ENCODE results near the gene PCSK6. TPM values are rescaled to one million over a fixed set of nuclear protein-coding genes. Genes with fewer than 3 reads are reported as not detected.
"Not testable (repeated sequence)": the region's sequence is repeated elsewhere in the genome, so short reads cannot be mapped to it uniquely, and the experiment has no call there.

PCSK6 gene
- polyA plus RNA-seq, 12 donors: 7.7 to 28.6 (median 10.9) TPM; not detected in 1

DNA sequence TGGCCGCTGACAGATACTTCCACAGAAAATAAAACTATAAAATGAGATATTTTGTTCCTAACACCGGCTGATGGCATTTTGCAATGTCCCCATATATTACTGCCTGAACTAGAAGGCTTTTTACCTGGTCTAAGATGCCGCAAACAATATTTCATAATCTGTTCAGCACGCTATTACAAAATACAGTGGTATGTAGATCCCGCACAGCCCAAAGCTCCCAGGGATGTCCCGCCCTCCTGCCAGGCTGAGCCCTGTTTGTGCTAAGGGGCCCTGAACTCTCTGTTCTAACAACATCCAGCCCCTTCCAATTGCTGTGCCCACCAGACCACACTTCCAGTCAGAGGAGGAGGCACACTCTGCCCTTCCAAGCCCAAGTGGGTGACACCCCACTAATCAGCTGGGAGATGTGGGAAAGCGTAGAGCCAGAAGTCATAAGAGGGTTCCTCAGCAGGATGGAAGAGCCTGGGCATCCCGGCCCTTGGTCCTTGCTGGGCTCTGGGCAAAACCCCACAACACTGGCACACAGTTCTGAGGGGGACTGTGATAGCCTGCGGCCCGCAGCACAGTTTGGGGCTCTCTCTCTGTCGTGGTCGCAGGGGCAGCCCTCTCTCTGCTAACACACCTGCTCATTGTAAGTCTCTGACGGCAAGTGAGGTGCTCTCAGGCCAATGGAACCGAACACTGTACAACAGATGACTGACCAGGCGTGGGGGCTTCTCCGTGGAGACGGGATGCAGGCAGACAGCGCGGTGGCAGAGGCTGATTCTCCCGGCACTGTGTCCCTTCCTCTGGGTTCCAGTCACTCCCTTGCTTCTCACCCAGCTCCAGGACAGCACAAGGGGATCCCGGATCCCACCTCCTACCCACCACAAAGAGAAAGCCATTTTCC, 55.2 kb downstream of the PCSK6 start:
- DNase-seq: no peak

DNA sequence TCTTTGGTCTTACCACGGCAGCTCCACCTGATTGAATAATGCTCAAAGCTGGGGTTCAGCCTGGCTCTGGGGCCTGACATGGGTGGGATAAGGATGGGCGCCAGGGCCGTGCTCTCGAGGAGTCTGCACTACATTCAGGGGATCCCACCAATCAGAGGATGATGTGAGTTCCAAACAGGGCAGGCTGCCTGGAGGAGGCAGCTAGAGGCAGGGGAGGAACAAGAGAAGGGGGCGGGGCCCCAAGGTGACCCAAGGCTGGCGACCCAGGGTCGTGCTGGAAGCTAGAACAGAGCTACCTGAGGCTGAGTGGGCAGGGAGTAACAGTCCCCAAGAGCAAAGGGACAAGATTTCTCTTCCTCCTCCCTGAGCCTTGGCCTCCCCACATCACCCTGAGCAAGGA, 56.1 kb downstream of the PCSK6 start:
- no peak for DNase-seq

DNA sequence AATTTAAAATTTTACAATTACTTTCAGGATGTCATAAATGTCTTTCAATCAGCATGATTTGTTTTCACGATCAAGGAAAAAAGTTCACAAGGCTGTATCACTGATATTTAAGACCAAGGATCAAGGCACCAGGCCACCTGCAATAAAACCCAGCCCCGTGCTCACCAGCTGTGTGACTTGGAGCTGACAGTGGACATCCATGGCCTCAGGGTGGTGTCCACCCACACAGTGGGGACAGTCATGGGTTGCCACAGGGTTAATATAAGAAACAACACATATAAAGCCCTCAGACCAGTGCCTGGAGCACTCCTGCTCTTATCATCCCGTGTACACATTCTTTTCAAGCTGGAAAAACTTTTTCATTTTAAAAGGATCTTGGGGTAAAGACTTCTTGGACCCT, 56.5 kb downstream of the PCSK6 start:
- no peak for DNase-seq

DNA sequence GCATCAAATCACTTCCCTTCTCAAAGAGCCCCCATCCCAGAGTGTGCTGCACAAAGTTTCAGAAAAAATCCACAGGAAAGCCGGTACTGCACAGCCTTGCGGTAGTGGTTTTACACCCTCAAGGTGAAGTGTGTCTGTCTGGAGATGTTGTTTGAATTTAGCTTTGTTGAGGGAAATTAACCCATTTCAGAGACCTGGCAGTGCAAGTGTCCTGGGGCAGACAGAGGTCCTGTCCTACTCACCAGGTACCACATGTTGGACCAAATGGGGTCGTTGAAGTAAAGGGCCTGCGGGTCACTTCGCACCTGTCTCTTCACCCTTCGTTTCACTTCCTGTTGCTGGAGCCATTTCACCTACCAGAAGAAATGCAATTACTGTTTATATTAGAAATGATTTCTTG, 57.8 kb downstream of the PCSK6 start:
- DNase-seq: no peak

DNA sequence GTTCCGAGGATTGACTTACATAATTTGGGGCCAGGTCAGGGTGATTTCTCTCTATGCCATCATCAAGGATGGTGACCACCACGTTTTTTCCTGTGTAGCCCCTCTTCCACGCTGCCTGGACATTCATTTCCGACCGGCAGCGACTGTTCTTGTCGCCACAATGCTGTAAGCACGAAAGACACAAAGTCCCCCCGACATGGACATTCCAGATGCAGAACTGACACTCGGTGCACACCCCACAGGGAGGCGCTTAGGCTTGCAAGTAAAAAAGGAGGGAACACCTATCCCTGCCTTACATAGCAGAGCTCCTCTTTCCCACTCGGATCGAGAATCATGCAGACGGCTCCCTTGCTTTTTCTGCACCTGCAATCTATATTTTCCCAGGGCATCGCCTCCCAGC, 58.2 kb downstream of the PCSK6 start:
- no peak for DNase-seq

DNA sequence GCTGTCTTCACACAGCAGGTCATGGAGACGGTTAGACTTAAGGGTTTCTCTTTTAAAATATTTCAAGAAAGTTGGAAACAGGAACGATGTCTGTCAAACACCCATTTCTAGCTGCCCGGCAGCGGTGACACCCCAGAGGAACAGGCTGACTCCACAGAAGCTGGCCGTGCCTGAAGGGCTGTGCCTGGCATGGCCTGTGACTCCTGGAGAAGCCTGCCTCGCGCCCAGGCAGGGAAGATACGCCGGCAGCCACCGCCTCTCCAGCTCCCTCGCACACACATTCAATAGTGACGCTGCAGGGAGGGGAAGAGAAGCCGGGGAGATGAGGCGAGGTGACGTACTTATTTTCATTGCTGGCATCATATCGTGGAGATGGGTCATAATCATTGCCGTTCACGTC, 59.9 kb downstream of the PCSK6 start:
- no peak for DNase-seq

DNA sequence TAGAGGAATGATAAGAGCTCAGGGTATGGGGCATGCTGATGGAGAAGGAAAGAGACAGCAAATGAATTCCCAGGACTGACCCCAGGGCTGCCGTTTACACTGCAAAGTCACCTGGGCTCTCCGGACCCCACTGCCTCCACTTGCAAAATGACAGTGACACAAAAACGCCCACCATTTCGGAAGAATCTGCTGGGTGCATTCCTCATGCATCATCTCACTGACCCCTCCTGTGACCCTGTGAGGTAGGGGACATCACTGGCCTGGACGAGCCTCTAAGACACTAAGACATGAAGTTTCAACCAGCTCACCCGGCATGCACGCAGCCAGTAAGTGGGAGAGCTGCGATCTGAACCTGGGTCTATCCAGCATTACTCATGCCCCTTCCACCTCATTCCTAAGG, 60.3 kb downstream of the PCSK6 start:
- DNase-seq: no peak

DNA sequence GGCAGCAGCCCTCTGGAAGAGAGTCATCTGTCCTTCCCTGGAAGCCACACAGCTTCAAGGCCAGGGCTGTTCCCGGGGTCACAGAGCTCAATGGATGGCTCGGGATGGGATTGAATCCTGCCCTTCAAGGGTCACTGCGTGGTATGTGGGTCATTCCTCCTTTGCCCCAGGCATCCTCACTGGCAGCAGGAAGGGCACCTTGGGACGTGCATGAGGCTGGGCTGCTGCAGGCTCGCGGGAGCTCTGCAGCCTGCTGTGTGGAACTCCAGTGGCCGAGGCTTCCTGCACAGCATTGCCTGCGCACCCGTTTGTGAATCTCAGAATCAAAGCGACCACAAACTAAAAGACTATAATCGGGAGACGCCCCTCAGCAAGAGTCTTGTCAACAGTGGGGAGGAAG, 60.7 kb downstream of the PCSK6 start:
- no peak for DNase-seq

DNA sequence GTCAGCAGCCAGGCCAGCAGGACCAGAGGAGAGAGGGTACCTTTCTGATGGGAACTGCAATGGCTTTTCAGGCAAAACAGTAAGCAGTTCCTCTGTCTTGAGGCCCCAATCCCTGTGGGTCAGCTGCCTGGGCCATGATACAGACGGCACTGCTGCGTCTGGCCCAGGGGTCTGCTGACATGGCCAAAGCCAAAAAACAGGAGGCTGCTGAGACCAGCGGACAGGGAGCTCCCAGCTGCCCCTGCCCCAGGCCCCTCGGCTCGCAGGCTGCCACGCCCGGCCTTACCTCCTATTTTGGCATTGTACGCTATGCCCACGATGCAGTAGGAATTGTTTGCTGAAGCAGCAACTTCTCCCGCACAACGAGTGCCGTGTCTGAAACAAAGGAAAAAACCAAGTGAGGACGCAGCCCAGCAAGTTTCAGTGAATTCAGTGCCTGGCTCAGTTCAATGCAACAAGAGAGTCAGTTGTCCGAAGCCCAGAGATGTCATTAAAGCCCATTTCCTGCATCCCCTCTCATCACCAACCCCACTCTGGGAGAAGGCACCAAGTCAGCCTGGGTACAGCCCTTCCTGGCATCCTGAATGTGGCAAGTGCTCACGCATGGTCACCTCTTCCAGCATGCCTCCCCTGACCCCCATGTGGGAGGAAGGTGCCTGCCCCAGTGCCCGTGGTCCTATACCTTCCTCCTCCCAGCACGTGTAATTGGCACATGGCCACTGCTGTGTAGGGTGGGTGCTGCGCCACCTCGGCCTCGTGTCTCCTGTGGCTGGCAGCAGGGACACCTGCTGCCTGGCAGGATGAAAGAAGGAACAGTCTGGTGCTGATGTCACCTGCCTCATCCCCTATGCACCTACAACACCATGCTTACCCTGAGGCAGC, 61.7 kb downstream of the PCSK6 start:
- DNase-seq: no peak

DNA sequence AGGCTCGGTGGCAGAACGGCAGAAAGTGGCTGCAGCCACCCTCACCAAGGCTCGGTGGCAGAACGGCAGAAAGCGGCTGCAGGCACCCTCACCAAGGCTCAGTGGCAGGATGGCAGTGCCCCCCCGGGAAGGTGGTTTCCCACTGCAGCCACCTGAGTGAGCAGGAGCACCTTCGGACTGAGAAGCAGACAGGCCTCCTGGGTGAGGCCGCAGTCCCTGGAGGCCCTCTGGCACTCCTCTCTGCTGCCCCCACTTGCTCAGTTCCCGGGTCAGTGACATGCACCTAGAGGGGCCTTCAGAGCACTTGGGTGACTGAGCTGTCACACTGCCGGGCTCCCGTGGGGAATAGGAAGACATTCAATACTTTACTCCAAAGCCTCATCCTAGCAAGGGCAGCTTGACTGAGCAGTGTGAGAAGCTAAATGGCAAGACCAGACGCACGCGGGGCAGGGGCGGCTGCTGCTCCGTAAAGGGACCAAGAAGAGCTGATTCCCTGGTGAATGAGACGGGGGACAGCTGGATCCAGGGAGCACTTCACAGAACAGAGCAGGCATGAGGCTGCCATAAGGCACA, 62.7 kb downstream of the PCSK6 start:
- no peak for DNase-seq

DNA sequence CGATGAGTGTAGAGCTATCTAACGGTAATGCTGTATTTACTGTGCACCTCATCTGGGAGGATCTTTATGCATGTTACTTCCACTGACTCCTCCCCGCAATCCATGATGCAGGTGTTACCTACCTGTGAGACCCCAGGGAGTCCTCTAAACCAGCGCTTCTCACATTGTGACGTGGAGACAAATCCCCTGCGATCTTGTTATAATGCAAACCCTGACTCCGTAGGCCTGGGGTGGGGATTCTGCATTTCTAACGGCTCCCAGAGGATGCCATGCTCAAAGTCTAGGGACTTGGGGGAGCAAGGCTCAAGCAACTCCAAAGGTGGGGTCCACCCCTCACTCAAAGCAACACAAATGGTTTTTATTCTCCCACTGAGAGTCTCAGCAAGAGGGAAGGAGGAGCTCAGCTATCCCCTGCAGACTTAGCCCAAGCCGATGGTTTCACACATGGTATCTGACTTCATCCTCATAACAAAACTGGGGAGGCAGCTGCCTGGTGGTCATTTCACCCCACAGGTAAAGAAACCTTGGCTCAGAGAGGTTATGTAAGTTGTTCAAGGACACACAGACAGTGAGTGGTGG, 63.6 kb downstream of the PCSK6 start:
- DNase-seq: no peak

DNA sequence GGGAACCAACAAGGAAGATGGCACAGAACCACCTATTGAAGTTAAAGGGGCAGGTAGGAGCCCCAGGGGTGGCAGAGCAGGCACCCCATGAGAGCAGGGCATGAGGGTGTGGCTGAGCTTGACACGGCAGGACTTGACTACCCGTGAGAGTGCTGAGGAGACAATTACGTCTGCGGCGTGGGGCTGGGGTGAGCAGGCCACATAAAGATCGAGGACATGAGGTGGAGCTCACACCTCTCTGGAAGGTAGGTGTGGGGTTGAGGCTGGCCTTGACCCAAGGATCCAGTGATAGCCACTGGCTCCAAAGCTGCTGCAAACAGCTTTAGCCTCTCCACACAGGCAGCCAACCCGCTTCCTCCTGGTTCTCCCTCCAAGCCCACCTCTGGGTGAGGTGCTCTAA, 64.5 kb downstream of the PCSK6 start:
- no peak for DNase-seq

DNA sequence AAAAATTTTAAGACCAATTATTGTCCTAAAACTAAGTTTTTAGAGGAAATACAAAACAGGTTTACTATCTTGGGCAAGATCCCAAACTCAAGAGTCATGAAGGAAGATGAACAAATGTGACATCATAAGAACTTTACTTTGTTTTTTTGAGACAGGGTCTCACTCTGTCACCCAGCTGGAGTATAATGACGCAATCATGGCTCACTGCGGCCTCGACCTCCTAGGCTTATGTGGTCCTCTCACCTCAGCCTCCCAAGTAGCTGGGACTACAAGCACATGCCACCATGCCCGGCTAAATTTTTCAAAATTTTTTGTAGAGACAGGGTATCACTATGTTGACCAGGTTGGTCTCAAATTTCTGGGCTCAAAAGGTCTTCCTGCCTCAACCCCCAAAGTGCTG, 69.3 kb downstream of the PCSK6 start:
- no peak for DNase-seq

DNA sequence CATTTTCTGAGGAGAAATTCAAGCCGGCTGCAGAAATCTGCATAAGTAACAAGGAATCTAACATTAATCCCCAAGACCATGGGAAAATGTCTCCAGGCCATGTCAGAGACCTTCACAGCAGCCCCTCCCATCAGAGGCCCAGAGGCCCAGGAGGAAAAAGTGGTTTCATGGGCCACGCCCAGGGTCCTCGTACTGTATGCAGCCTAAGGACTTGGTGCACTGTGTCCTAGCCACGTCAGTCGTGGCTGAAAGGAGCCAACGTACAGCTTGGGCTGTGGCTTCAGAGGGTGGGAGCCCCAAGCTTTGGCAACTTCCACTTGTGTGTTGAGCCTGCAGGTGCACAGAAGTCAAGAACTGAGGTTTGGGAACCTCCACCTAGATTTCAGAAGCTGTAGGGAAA, 73.0 kb downstream of the PCSK6 start:
- DNase-seq: not testable (repeated sequence)

DNA sequence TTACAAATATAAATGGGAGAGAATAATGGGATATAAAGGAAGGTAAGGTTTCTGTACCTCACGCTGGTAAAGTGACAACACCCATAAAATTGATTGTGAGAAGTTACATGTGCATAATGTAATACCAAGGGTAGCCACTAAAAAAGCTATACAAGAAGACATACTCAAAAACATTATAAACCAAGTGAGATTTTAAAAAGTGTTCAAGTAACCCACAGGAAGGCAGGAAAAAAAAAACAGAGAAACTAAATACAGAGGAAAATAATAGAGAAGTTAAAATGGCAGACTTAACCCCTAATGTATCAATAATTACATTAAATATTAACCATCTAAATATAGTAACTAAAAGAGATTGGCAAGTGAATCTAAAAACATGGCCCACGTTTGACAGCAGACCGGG, 76.3 kb downstream of the PCSK6 start:
- no peak for DNase-seq

DNA sequence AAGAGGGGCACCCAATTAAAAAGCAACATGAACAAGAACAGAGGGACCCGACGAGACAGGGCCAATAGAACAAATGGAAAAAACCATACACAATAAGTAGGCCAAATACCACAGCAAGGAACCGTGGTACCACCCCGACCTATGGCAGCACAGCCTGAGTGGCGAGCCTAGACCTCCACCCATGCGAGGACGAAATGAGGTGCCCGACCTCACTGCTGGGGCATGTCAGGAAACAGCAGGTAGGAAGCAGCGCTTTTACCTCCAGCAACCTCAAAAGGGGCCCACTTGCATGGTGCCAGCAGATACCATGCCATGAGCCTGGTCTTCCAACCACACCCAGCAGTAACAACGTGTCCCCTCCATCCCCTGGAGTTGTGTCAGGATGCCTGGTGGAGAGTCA, 77.9 kb downstream of the PCSK6 start:
- DNase-seq: no peak

DNA sequence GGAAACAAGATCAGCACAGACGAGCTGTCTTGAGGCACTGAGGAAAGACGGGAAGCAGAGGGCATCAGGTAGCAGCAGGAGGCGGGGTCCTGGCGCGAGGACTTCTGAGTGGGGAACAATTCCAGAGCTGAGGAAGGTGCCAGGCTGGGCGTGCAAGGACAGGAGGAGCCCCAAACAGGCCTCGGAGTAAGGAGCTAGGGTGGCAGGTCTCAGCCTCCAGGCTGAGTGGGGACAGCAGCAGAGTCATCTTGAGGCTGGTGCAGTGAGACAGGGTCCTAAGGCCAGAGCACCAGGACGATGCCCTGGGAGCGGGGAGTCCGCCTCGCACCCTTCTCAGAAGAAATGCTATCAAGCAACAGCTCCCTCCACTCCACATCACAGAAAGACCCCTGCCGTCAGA, 78.4 kb downstream of the PCSK6 start:
- DNase-seq: no peak

DNA sequence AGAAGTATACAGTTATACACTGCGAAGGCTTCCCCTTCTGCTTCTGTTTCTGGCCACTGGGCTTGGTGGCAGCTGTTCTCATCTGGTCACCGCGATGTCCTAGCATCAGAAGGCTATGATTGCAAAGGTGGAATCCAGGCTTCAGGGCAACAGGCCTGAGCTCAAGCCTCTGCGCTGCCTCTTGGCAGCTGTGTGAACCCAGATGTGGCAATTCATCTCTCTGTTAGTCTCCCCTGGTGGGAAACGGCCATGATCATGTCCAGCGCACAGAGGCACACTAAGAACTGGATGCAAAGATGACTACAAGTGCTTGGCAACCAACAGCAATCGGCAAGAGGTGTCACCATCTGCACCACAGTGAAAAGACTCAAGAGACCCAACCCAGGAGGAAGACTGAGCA, 78.9 kb downstream of the PCSK6 start:
- no peak for DNase-seq

DNA sequence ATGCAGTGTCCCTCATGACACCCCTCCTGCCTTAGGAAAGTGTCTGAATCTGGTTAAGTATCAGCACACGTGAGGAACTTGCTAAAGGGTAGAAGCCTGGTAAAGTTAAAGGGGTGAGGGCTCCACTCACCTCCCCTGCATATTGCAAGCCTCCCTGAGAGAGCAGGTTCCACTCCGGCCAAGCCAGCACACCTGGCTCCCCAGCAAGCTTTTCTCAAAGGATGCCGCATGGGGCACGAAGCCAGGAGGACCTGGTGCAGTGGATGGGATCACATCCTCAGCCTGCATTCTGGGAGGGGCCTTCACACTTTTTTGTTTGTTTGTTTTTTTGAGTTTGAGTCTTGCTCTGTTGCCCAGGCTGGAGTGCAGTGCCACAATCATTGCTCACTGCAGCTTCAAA, 79.9 kb downstream of the PCSK6 start:
- no peak for DNase-seq

DNA sequence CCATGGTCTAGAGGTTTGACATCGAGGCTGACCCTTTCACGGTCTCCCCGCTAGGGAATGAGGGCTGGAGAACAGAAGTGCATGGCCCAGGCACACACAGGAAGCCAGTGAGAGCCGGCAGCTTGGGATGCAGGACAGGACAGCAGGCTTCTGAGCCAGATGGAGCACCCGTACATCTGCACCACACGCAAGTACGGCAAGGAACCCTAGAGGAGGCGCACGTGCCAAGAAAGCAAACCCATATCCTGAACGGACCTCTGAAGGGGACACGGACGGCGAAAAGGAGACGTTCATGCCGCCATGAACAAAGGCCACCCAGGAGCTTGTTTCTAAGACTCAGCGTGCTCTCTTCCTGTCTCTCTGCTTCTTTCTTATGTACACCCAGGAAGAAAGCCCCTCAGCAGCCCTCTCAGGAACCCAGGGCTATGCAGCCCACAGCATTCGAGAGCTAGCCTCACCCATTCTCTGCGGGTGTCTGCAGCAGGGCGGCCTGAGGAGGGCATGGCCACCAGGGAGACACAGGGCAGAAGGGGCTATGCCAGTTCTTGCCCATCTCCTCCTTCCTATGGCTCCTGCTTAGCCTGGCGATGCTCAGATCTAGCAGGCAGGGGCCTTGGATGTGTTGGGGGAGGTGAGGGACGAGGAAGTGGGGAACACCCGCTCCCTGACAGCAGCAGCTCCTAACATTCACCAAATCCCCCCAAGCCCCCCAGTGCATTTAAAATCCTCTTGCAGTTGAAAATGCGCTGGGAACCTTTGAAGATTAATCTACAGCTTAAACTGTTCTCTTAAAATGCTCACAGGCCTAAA, 81.3 kb downstream of the PCSK6 start:
- DNase-seq: no peak

DNA sequence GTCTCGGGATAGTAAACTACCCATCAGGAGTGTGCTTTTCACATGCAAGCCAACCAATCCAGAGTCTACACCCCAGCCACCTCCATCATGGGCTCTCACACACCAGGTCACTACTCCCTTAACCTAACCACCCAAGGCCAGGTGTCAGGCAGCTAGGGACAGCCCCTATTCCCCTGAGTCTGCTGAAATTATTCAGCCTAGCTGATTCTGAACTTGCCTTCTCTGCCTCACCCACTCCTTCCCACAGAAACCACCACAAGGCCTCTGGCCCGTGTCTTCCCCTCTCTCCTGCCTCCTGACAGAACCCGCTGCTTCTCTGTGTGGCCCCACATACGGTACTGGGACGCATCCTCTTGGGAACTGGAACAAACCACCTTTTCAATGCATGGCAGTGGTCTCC, 82.1 kb downstream of the PCSK6 start:
- DNase-seq: no peak

All from muscle of arm (tissue), 12 donors.